ENCODE data around the gene SMC1B.
"Not testable (repeated sequence)": the region's sequence is repeated elsewhere in the genome, so short reads cannot be mapped to it uniquely, and the experiment has no call there.

SMC1B gene

GRCh38 chr22:45349916-45350315 is 63.5 kb downstream of the SMC1B start:
- no peak for DNase-seq (ENCODE audit: low spot score)

DNA sequence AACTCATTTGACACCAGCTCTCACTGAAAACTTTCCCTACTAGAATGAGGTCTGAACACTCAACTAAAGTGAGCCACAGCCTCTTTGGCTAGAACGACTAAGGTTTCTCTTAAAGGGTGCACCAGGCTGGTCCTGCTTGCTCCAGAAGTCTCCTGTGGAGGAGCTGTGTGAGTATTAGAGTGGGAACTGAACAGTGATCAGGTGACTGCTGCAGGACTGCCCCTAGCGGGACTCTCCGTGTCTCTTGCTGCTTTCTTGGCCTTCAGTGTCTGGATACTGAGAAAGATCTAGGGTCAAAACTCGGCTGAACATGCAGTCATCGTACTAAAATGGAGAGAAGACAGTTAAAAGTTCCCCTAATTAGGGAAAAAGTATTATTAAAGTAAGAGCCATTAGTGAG is 69.1 kb downstream of the SMC1B start:
- DNase-seq (ENCODE audit: low spot score): no peak

DNA sequence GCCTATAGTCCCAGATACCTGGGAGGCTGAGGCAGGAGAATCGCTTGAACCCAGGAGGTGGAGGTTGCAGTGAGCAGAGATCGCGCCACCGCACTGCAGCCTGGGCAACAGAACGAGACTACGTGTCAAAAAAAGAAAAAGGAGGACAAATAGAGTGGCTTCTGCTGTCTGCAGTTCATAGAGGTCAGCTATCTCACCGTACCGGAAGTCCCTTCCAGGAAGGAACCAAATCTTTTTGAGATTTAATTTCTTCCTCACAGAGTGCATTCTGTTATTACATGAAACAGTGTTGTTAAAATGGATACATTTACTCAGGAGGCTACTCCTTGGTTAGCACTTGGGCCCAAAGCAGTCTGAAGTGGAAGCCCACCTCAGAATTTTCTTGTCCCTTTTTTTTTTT is 70.3 kb downstream of the SMC1B start:
- no peak for DNase-seq (ENCODE audit: low spot score)

GRCh38 chr22:45341498-45341897 is 71.9 kb downstream of the SMC1B start:
- DNase-seq (ENCODE audit: low spot score): no peak

DNA sequence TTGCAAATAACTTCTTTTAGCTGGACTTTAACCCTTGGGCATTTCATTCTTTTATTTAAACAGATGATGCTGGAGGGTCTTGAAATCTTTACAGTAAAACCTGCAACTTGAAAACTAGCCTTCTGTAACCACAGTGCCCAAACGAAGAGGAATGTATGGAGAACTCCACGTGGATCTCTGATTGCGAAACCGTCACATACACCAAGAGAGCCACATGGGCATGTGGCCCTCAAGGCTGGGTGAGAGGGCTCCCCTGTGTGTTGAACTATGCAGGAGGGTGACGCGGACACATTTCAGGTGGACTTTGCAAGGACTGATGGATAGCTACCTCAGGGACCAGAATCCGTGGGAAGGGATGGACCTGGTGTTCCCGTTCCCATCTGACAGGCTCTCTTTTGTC is 73.1 kb downstream of the SMC1B start:
- DNase-seq (ENCODE audit: low spot score): no peak

GRCh38 chr22:45338795-45339194 is 74.6 kb downstream of the SMC1B start:
- DNase-seq (ENCODE audit: low spot score): no peak

DNA sequence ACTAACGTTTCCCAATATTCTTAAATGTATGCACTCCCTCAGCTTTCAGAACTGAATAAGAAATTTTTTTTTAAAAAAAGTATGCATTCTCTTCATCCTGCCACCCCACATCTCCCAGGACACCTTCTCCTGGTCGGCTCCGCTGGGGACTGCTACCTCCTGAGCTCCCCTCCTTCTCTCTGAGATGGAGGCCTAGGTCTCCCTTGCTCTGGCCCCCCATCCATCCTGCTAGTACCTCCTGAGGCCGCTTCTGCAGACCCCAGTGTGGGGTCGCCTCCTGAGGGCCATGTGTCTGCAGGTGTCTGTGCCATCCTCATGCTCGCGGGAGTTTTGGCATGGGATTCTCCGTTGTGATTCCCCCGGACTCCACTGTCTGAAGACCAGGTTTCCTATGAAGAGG is 75.9 kb downstream of the SMC1B start:
- DNase-seq (ENCODE audit: low spot score): no peak

- DNase-seq (ENCODE audit: low spot score): no peak
These were observed 76.4 kb downstream of the SMC1B start for GRCh38 chr22:45336971-45337431.

GRCh38 chr22:45335854-45336522 is 77.4 kb downstream of the SMC1B start:
- no peak for DNase-seq (ENCODE audit: low spot score)

- peak; percentile 60 for DNase-seq (ENCODE audit: low spot score)
These were observed 78.2 kb downstream of the SMC1B start for GRCh38 chr22:45335021-45335818.

- no peak for DNase-seq (ENCODE audit: low spot score)
These were observed 78.9 kb downstream of the SMC1B start for GRCh38 chr22:45334528-45334927.

DNA sequence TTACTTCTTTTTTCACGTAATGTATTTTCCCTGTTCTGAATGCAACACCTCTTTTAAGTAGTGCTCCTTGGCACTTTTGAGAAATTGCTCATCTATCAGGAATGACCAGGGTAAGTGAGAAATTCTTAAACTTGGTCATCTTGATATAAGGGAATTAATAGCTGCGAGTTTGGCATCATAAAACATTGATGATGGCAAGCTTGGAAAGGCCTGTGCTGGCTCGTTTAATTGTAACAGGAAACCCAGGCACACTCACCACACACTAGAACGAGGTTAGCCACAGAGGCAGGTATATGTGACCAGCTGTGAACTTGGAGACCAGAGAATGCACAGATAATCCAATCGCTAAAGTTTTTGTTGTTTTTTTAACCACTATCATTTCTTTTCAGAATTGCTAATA is 79.3 kb downstream of the SMC1B start:
- no peak for DNase-seq (ENCODE audit: low spot score)

DNA sequence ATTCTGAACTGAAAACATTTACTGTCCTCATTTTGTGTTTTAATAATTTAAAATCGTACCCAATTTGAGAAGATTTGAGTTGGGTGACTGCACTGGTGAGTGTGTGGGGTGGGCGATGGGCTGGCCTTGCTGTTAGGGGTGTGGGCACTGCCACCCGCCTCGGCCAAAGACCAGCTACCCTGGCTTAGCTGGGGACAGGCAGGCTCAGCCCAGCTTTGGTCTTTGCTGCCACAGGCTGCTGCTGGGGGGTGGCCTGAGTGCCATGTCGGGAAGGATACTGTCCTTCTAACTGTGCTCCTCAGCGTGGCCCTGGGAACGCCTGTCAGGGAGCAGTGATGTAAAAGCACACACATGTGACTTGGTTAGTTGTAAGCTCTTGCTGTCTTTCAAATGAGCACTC is 81.4 kb downstream of the SMC1B start:
- no peak for DNase-seq (ENCODE audit: low spot score)

DNA sequence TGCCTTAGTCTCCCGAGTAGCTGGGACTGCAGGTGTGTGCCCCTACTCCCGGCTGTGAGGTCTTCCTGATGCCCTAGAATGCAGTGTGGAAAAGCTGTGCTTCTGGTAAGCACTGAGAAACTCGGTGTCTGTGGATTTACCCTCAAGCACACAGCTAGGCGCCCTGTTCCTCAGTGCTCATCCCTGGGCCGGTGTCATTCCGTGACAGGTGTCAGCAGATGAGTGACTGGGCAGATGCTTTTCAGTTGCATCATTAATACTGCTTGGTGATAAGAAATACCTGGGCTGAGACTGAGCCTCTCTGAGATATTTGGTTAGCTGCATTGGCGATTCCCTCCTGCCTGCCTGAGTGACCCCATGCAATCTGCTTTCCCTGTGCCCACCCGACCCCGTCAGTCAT is 81.9 kb downstream of the SMC1B start:
- no peak for DNase-seq (ENCODE audit: low spot score)

DNA sequence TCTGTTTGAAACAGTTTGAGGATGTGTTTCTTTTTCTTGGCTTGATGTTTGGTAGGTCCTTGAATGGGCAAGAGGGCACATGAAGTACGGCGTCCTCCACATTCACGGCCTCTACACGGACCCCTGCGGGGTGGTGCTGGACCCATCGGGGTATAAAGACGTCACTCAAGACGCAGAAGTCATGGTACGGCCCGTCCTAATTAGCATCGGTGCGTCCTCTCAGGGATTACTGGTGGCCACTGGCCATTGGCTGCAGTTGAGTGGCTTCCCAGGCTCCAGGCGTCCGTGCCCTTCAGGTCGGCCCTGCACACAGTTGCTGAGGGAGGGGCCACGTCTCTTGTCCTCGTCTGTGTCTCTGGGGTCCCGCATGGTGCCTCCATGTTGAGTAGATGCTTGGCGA is 82.9 kb downstream of the SMC1B start:
- DNase-seq (ENCODE audit: low spot score): no peak

GRCh38 chr22:45329530-45329936 is 83.9 kb downstream of the SMC1B start:
- DNase-seq (ENCODE audit: low spot score): no peak

- DNase-seq (ENCODE audit: low spot score): no peak
These were observed 84.4 kb downstream of the SMC1B start for GRCh38 chr22:45328822-45329529.

DNA sequence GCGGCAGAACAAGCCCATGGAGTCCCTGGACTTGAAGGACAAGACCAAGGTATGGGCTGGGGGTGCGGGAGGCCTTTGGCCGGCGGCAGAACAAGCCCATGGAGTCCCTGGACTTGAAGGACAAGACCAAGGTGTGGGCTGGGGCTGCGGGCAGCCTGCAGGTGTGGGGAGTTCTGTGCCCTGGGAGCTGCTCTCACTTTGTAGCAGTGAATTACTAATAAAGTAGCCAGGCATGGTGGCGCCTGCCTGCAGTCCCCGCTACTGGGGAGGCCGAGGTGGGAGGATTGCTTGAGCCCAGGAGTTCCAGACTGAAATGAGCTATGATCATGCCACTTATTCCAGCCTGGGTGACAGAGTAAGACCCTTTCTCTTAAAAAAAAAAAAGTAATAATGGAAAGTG is 85.1 kb downstream of the SMC1B start:
- not testable (repeated sequence) for DNase-seq (ENCODE audit: low spot score)

DNA sequence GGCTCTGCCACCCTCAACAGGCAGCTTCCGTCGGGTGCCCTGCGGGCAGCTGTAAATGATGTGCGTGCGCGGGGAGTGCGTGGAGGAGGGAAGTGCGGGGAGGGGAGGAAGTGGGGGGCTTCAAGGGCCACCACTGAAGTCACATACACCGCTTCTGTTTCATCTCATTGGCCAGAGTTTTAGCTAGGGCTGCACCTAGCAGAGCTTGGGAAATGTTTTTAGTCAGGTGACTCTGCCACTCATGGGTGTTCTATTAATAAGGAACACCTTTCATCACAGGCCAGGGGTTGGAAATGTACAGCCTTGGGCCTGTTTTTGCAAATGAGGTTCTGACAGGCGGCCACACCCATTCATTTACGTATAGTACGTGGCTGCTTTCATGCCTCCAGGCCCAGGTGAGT is 89.1 kb downstream of the SMC1B start:
- DNase-seq (ENCODE audit: low spot score): no peak

DNA sequence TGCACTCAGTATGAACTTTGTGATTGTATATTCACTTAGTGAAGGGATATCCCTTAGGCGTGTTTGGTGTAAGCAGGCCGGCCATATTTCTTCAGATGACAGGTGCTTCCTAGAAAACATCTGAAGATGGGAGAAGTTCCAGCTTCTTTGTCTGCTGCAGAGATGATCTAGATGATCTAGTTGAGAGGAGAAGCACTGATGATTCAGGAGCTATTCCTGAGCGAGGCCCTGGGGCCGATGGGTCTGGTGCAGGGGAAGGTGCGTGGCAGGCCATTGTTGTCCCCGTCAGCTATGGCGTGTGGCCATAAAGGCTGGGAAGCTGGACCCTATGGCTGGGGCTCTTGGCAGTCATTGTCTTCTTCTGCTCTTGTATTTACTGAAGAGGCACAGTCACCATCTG is 89.7 kb downstream of the SMC1B start:
- no peak for DNase-seq (ENCODE audit: low spot score)

GRCh38 chr22:45322873-45323525 is 90.4 kb downstream of the SMC1B start:
- no peak for DNase-seq (ENCODE audit: low spot score)

GRCh38 chr22:45321827-45322226 is 91.6 kb downstream of the SMC1B start:
- no peak for DNase-seq (ENCODE audit: low spot score)

Data from AG20443 (cell line).